Esophagus squamous epithelium (tissue), 5 donors: ENCODE results near the gene CABLES1. TPM values are rescaled to one million over a fixed set of nuclear protein-coding genes. Genes with fewer than 3 reads are reported as not detected.

ENCODE experiments used
- DNase-seq: peaks from one replicate; lab custom pipeline; 2025; lab: John Stamatoyannopoulos, UW
- H3K27ac ChIP-seq, 4 donors: fragments of 200-600 bp; sonication (generic); one replicate each; pipeline ENCODE4 v1.5.1; 2016 to 2019; ENCODE audit warnings: mild to moderate bottlenecking in 1 of 4
- H3K27me3 ChIP-seq, 4 donors: fragments of 200-600 bp; sonication (generic); 1 replicate in 3 of 4; 2 replicates in 1 of 4; pipeline versions ENCODE4 v1.5.1 to v1.6.0; 2017 to 2021; ENCODE audit warnings: antibody characterized with exemption in 1 of 4
- H3K36me3 ChIP-seq, 3 donors: fragments of 200-600 bp; sonication (generic); one replicate each; pipeline ENCODE4 v1.5.1; 2016 to 2019
- H3K4me1 ChIP-seq, 3 donors: fragments of 200-600 bp; sonication (generic); one replicate each; pipeline ENCODE4 v1.5.1; 2017 to 2019
- H3K4me3 ChIP-seq, 4 donors: fragments of 200-600 bp; sonication (generic); 1 replicate in 3 of 4; 2 replicates in 1 of 4; pipeline ENCODE4 v1.5.1; 2016 to 2019; ENCODE audit warnings: mild to moderate bottlenecking in 2 of 4, moderate library complexity in 1 of 4
- H3K9me3 ChIP-seq, 3 donors: fragments of 200-600 bp; sonication (generic); one replicate each; pipeline ENCODE4 v1.5.1; 2016 to 2019
- CTCF ChIP-seq, 6 experiments: fragments of 450-650 bp in 4 of 6; fragments of 200-600 bp in 2 of 6; sonication (generic) in 2 of 6; IDR thresholded peaks; one replicate each; pipeline ENCODE4 v1.5.1; 2016 to 2019; ENCODE audit warnings: antibody characterized with exemption in 6 of 6, mild to moderate bottlenecking in 4 of 6, moderate library complexity in 4 of 6
- POLR2A ChIP-seq, 4 donors: fragments of 450-650 bp; IDR thresholded peaks; one replicate each; pipeline ENCODE4 v1.6.1; 2017; ENCODE audit warnings: antibody characterized with exemption in 4 of 4, mild to moderate bottlenecking in 4 of 4, moderate library complexity in 3 of 4
- WGBS, 2 donors: methylation state at CpG; one replicate each; pipeline ENCODE4 v1.1.5; 2018; 5-methylcytosine and 5-hydroxymethylcytosine counted together
- intact Hi-C: fragments of 100-400 bp; cut with DNase I; formaldehyde crosslinking; loops from one replicate; pipeline ENCODE4 v1.15.0; 2022
- total RNA-seq, 4 donors: library from RNA; depleted of rRNA; stranded (reverse); fragments of >200 nt; gene quantifications; one replicate each; pipeline ENCODE4 v1.1.0, GENCODE V29; 2016
- donor health status: DM: yes; HTN: yes; CAD: no.

CABLES1 gene
- total RNA-seq, 4 donors from 2014 or later = 4.4 to 9.9 (median 8.5) TPM

GRCh38 chr18:23247896-23248295 lies 112.6 kb downstream of the CABLES1 start:
- Histone ChIP-seq H3K9me3 (no peaks in the 10 kb centered on the region), H3K4me1 (peaks cover 0 to 33% (median 11%) of the 10 kb centered on the region in 3 donors), H3K27ac (no peak overlapping the region), H3K27me3 (no peaks in the 10 kb centered on the region), H3K4me3 (no peak overlapping the region), H3K36me3 (peaks cover 0 to 39% (median 5%) of the 10 kb centered on the region in 3 donors)
- intact Hi-C loops = no loop called here
- no peak for DNase-seq
- TF ChIP-seq POLR2A (IDR thresholded peaks at IDR 0.05) = no peak
- no peak for TF ChIP-seq CTCF (IDR thresholded peaks at IDR 0.05)
- WGBS, 2 donors = 100% methylated on average over 3 to 4 of the region's 14 CpGs

- no peaks in the 10 kb centered on the region for H3K9me3 ChIP-seq
- no peak overlapping the region for H3K4me3 ChIP-seq
- DNase-seq = no peak
- intact Hi-C loops = no loop called here
- H3K27me3 ChIP-seq = no peaks in the 10 kb centered on the region
- no peak overlapping the region for H3K27ac ChIP-seq
- H3K36me3 ChIP-seq = peaks cover 0 to 49% (median 5%) of the 10 kb centered on the region in 3 donors
- no peak for TF ChIP-seq POLR2A (IDR thresholded peaks at IDR 0.05)
- TF ChIP-seq CTCF (IDR thresholded peaks at IDR 0.05) = no peak
- 92 to 100% methylated on average over 2 of the region's 2 CpGs for WGBS, 2 donors
- H3K4me1 ChIP-seq = peaks cover 0 to 33% (median 11%) of the 10 kb centered on the region in 3 donors
These were observed 113.5 kb downstream of the CABLES1 start for GRCh38 chr18:23248826-23249225.

GRCh38 chr18:23249348-23249747 lies 114.1 kb downstream of the CABLES1 start:
- Histone ChIP-seq H3K27ac (peak overlapping the region in 1 of 4 donors; percentile 38), H3K27me3 (no peaks in the 10 kb centered on the region), H3K4me1 (peaks cover 0 to 33% (median 11%) of the 10 kb centered on the region in 3 donors), H3K36me3 (peaks cover 0 to 49% (median 5%) of the 10 kb centered on the region in 3 donors), H3K4me3 (no peak overlapping the region), H3K9me3 (no peaks in the 10 kb centered on the region)
- 44 to 63% methylated on average over 5 to 7 of the region's 7 CpGs for WGBS, 2 donors
- intact Hi-C loops = no loop called here
- DNase-seq = no peak
- TF ChIP-seq CTCF (IDR thresholded peaks at IDR 0.05) = no peak
- TF ChIP-seq POLR2A (IDR thresholded peaks at IDR 0.05) = no peak

- Histone ChIP-seq H3K27me3 (no peaks in the 10 kb centered on the region), H3K27ac (peak overlapping the region; percentile 9 to 75 (median 42)), H3K4me1 (peaks cover 0 to 33% (median 11%) of the 10 kb centered on the region in 3 donors), H3K36me3 (peaks cover 0 to 45% (median 5%) of the 10 kb centered on the region in 3 donors), H3K4me3 (no peak overlapping the region), H3K9me3 (no peaks in the 10 kb centered on the region)
- peak; percentile 1 for DNase-seq
- TF ChIP-seq POLR2A (IDR thresholded peaks at IDR 0.05) = no peak
- intact Hi-C loops = no loop called here
- WGBS, 2 donors = 33 to 36% methylated on average over 12 to 13 of the region's 13 CpGs
These were observed 115.8 kb downstream of the CABLES1 start for GRCh38 chr18:23250893-23251656.

GRCh38 chr18:23253630-23254029 lies 118.3 kb downstream of the CABLES1 start:
- 88 to 96% methylated on average over 11 to 12 of the region's 12 CpGs for WGBS, 2 donors
- intact Hi-C loops = no loop called here
- TF ChIP-seq CTCF (IDR thresholded peaks at IDR 0.05) = no peak
- TF ChIP-seq POLR2A (IDR thresholded peaks at IDR 0.05) = no peak
- H3K27me3 ChIP-seq = no peaks in the 10 kb centered on the region
- H3K4me3 ChIP-seq = no peak overlapping the region
- no peaks in the 10 kb centered on the region for H3K9me3 ChIP-seq
- no peak overlapping the region for H3K27ac ChIP-seq
- peaks cover 5 to 44% (median 20%) of the 10 kb centered on the region in 3 donors for H3K4me1 ChIP-seq
- DNase-seq = no peak
- H3K36me3 ChIP-seq = peaks cover 0 to 46% (median 0%) of the 10 kb centered on the region in 3 donors
